Measurements from ENCODE around the gene IL1RAPL1.

DNA sequence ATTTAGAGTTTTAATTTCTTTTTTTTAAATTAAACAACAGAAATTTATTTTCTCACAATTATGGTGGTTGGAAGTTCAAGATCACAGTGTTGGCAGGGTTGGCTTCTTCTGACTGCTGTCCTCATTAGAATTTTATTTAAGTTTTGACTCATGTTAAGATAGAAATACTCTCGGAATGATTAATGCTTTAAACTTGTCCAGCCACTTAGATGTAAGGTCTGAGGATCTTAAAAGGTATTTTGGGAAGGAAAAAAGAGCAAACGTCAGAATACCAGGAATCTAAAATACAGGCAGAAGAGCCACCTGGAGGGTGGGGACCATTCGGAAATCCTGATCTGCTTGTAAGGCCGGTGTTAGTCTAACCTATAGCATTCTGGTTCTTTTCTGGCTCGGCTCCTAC is 1205.1 kb downstream of the IL1RAPL1 start:
- TF ChIP-seq GATA2 (IDR thresholded peaks at IDR 0.05; ENCODE audit: low read depth, low read length), result no peak
- TF ChIP-seq GATA3 (IDR thresholded peaks at IDR 0.05; ENCODE audit: low read depth, low read length), result no peak
